Activated CD8-positive, alpha-beta memory T cell treated with anti-CD3 and anti-CD28 coated beads, Interleukin-2, amount 50 U/mL, for 24 hours (primary cell): ENCODE results near the gene CDK8.
A peak's percentile ranks its signal among the peaks of the same experiment; 100 is the strongest.
"Not testable (repeated sequence)": the region's sequence is repeated elsewhere in the genome, so short reads cannot be mapped to it uniquely, and the experiment has no call there.

Source experiments
- DNase-seq: peaks from one replicate; pipeline ENCODE4 v3.0.0-alpha.2; 2020; ENCODE audit errors: extremely low read depth

CDK8 gene

GRCh38 chr13:26253262-26253786 is 605 bp upstream of the CDK8 start:
- DNase-seq = no peak

- DNase-seq = peak; percentile 13
Measured at GRCh38 chr13:26254583-26255111, 718 bp downstream of the CDK8 start.

GRCh38 chr13:26255115-26255514 is 1.2 kb downstream of the CDK8 start:
- DNase-seq = no peak

GRCh38 chr13:26255691-26256277 is 1.9 kb downstream of the CDK8 start:
- no peak for DNase-seq

- DNase-seq = no peak
Measured at GRCh38 chr13:26257049-26257448, 3.1 kb downstream of the CDK8 start.

GRCh38 chr13:26259634-26260033 is 5.7 kb downstream of the CDK8 start:
- no peak for DNase-seq

GRCh38 chr13:26262156-26262555 is 8.2 kb downstream of the CDK8 start:
- no peak for DNase-seq

GRCh38 chr13:26266311-26266710 is 12.4 kb downstream of the CDK8 start:
- no peak for DNase-seq

- DNase-seq = no peak
Measured at GRCh38 chr13:26270707-26271106, 16.8 kb downstream of the CDK8 start.

- no peak for DNase-seq
Measured at GRCh38 chr13:26272621-26273020, 18.7 kb downstream of the CDK8 start.

- DNase-seq = no peak
Measured at GRCh38 chr13:26280295-26280694, 26.4 kb downstream of the CDK8 start.

GRCh38 chr13:26280822-26281221 is 26.9 kb downstream of the CDK8 start:
- no peak for DNase-seq

- DNase-seq = not testable (repeated sequence)
Measured at GRCh38 chr13:26285911-26286310, 32.0 kb downstream of the CDK8 start.

- DNase-seq = not testable (repeated sequence)
Measured at GRCh38 chr13:26288838-26289237, 34.9 kb downstream of the CDK8 start.

- no peak for DNase-seq
Measured at GRCh38 chr13:26295812-26296211, 41.9 kb downstream of the CDK8 start.

GRCh38 chr13:26299168-26299750 is 45.3 kb downstream of the CDK8 start:
- DNase-seq = no peak

GRCh38 chr13:26300140-26300539 is 46.2 kb downstream of the CDK8 start:
- no peak for DNase-seq

GRCh38 chr13:26305676-26306075 is 51.7 kb downstream of the CDK8 start:
- DNase-seq = no peak

- no peak for DNase-seq
Measured at GRCh38 chr13:26307701-26308100, 53.8 kb downstream of the CDK8 start.

GRCh38 chr13:26308250-26308649 is 54.3 kb downstream of the CDK8 start:
- no peak for DNase-seq

GRCh38 chr13:26308836-26309235 is 54.9 kb downstream of the CDK8 start:
- no peak for DNase-seq

GRCh38 chr13:26310003-26310402 is 56.1 kb downstream of the CDK8 start:
- DNase-seq = no peak

GRCh38 chr13:26310470-26310869 is 56.5 kb downstream of the CDK8 start:
- DNase-seq = no peak
